GM06990 (cell line): Measurements from ENCODE around the gene C1orf174.

ENCODE experiments used
- DNase-seq: peaks from one replicate; pipeline ENCODE4 v3.0.0-alpha.2; 2011; ENCODE audit not compliant: insufficient read length; ENCODE audit errors: extremely low read depth
- H3K27me3 ChIP-seq: replicated peaks from 2 replicates; pipeline ENCODE4 v1.6.0; 2011; ENCODE audit warnings: low read length; ENCODE audit not compliant: control insufficient read depth, insufficient read depth
- H3K36me3 ChIP-seq: 2 replicates; pipeline ENCODE4 v1.5.1; 2011; ENCODE audit warnings: low read length; ENCODE audit not compliant: control insufficient read depth, insufficient read depth
- H3K4me3 ChIP-seq: replicated peaks from 2 replicates; pipeline ENCODE4 v1.5.1; 2011; ENCODE audit warnings: low read depth, mild to moderate bottlenecking, control low read depth, low read length
- CTCF ChIP-seq: IDR thresholded peaks from 2 replicates; pipeline ENCODE4 v1.5.1; 2011; ENCODE audit warnings: low read length, control low read depth, mild to moderate bottlenecking, inconsistent platforms; ENCODE audit not compliant: insufficient read depth, poor library complexity, severe bottlenecking

C1orf174 gene

GRCh38 chr1:3896396-3897000 is 3.6 kb downstream of the C1orf174 start:
- DNase-seq = no peak
- no peak for TF ChIP-seq CTCF
- Histone ChIP-seq H3K4me3 (no peak overlapping the region), H3K36me3 (no peaks in the 10 kb centered on the region), H3K27me3 (no peaks in the 10 kb centered on the region)

- no peak overlapping the region for H3K4me3 ChIP-seq
- no peak for TF ChIP-seq CTCF
- peaks cover 1% of the 10 kb centered on the region; the same call in 1 of the 2 replicates for H3K36me3 ChIP-seq
- no peak for DNase-seq
- H3K27me3 ChIP-seq = no peaks in the 10 kb centered on the region
Observed at GRCh38 chr1:3895951-3896325, 4.1 kb downstream of the C1orf174 start.

DNA sequence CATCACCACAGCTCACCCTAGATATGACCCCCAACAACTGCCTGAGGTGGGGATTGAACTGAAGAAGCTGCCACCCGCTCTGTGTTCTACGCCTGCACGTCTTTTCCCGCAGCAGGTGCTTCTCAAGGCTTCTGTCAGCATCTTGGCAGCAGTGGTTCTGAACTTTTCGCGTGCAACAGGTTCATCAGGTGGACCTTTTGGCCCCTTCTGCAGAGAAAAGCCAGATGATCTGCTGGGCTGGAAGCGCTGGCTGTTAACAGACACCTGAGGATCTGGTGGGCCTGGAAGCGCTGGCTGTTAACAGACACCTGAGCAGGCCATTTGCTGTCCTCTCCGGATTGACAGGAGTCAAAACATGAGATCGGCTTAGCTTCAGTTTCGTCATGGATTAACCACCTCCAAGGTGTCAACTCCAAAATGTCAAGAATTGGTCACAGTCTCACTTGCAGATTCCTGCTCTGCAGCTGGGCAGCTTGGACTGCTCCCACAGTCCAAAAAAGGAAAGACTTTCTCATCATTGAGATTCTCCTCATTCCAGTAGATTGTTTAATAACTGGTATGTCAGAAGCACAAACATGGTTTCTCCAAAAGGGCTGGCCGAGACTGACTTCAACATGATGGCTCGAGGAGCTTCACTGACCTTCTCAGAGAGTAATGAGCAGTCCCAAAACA is 4.7 kb downstream of the C1orf174 start:
- DNase-seq = no peak
- no peak for TF ChIP-seq CTCF
- no peak overlapping the region for H3K4me3 ChIP-seq
- peaks cover 5% of the 10 kb centered on the region for H3K36me3 ChIP-seq
- H3K27me3 ChIP-seq = no peaks in the 10 kb centered on the region

- TF ChIP-seq CTCF = no peak
- no peak for DNase-seq
- Histone ChIP-seq H3K27me3 (no peaks in the 10 kb centered on the region), H3K4me3 (no peak overlapping the region), H3K36me3 (peaks cover 8% of the 10 kb centered on the region)
Observed at GRCh38 chr1:3894626-3895278, 5.3 kb downstream of the C1orf174 start.

DNA sequence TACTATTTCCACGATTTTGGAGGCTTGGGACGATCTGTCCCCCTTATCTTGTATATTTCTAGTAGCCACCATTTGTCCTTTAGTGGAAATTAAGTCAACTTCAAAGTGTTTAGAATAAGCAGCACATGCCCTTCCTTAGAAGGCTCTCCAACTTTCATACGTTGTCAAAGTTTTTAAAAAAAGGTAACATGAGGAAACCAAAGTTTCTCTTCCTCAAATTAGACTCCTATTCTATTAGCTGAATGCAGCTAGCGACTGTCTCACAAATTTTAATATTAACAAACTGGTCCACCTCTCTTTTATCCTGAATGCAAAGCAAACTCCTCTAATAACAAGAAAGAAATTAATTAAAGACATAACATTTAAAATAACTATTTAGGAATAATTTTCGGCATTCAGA is 6.9 kb downstream of the C1orf174 start:
- Histone ChIP-seq H3K36me3 (peaks cover 11% of the 10 kb centered on the region), H3K4me3 (no peak overlapping the region), H3K27me3 (no peaks in the 10 kb centered on the region)
- no peak for TF ChIP-seq CTCF
- DNase-seq = no peak
